ENCODE results near the gene IL17RC.
"Not testable (repeated sequence)": the region's sequence is repeated elsewhere in the genome, so short reads cannot be mapped to it uniquely, and the experiment has no call there.

The IL17RC gene

GRCh38 chr3:9914011-9914410, 2.9 kb upstream of the IL17RC start:
- DNase-seq (ENCODE audit: insufficient read length, low spot score) (no peak), FAIRE-seq (no peak)

GRCh38 chr3:9914559-9915253, 2.2 kb upstream of the IL17RC start:
- DNase-seq (ENCODE audit: insufficient read length, low spot score) (no peak), FAIRE-seq (no peak)

- DNase-seq (ENCODE audit: insufficient read length, low spot score) (peak; percentile 51), FAIRE-seq (no peak)
These were observed 1.4 kb upstream of the IL17RC start for GRCh38 chr3:9915254-9916141.

- FAIRE-seq (no peak), DNase-seq (ENCODE audit: insufficient read length, low spot score) (no peak)
These were observed 558 bp upstream of the IL17RC start for GRCh38 chr3:9916346-9916733.

GRCh38 chr3:9917820-9918219, 922 bp downstream of the IL17RC start:
- no peak for DNase-seq (ENCODE audit: insufficient read length, low spot score)
- peak; percentile 26 for FAIRE-seq

- no peak for DNase-seq (ENCODE audit: insufficient read length, low spot score)
- no peak for FAIRE-seq
These were observed 1.6 kb downstream of the IL17RC start for GRCh38 chr3:9918261-9919038.

- no peak for DNase-seq (ENCODE audit: insufficient read length, low spot score)
- no peak for FAIRE-seq
These were observed 11.3 kb downstream of the IL17RC start for GRCh38 chr3:9928158-9928557.

GRCh38 chr3:9930804-9931418, 14.0 kb downstream of the IL17RC start:
- FAIRE-seq = no peak
- no peak for DNase-seq (ENCODE audit: insufficient read length, low spot score)

- no peak for FAIRE-seq
- no peak for DNase-seq (ENCODE audit: insufficient read length, low spot score)
These were observed 15.6 kb downstream of the IL17RC start for GRCh38 chr3:9932535-9932842.

GRCh38 chr3:9932843-9933560, 16.1 kb downstream of the IL17RC start:
- peak; percentile 58 for DNase-seq (ENCODE audit: insufficient read length, low spot score)
- FAIRE-seq = no peak

- DNase-seq (ENCODE audit: insufficient read length, low spot score) = peak; percentile 92
These were observed 16.8 kb downstream of the IL17RC start, which contains the start of gene CRELD1 for GRCh38 chr3:9933561-9934234. CRELD1 (plus strand) TSS chr3:9933834; CDS start chr3:9934439, 605 bp downstream.

GRCh38 chr3:9934235-9934621, 17.3 kb downstream of the IL17RC start:
- FAIRE-seq = no peak
- no peak for DNase-seq (ENCODE audit: insufficient read length, low spot score)

More at GRCh38 chr3:9933561-9934234, 16.8 kb downstream of the IL17RC start, which contains the start of gene CRELD1:
- FAIRE-seq = peak; percentile 96

GRCh38 chr3:9934993-9935392, 18.1 kb downstream of the IL17RC start:
- FAIRE-seq (no peak), DNase-seq (ENCODE audit: insufficient read length, low spot score) (no peak)

- DNase-seq (ENCODE audit: insufficient read length, low spot score) (no peak), FAIRE-seq (no peak)
These were observed 19.1 kb downstream of the IL17RC start for GRCh38 chr3:9935966-9936510.

GRCh38 chr3:9937486-9938238, 20.8 kb downstream of the IL17RC start:
- DNase-seq (ENCODE audit: insufficient read length, low spot score) = no peak
- FAIRE-seq = no peak

- DNase-seq (ENCODE audit: insufficient read length, low spot score) = no peak
- no peak for FAIRE-seq
These were observed 22.1 kb downstream of the IL17RC start for GRCh38 chr3:9938966-9939365.

- not testable (repeated sequence) for FAIRE-seq; DNase-seq (ENCODE audit: insufficient read length, low spot score)
These were observed 23.0 kb downstream of the IL17RC start for GRCh38 chr3:9939906-9940305.

- FAIRE-seq (no peak), DNase-seq (ENCODE audit: insufficient read length, low spot score) (no peak)
These were observed 23.8 kb downstream of the IL17RC start for GRCh38 chr3:9940746-9941145.

- no peak for FAIRE-seq
These were observed 25.3 kb downstream of the IL17RC start for GRCh38 chr3:9942164-9942563.

More at GRCh38 chr3:9942164-9942563, 25.3 kb downstream of the IL17RC start:
- no peak for DNase-seq (ENCODE audit: insufficient read length, low spot score)

Measured in HTR-8/SVneo (cell line).